Measurements from ENCODE around the gene KDM7A.

DNA sequence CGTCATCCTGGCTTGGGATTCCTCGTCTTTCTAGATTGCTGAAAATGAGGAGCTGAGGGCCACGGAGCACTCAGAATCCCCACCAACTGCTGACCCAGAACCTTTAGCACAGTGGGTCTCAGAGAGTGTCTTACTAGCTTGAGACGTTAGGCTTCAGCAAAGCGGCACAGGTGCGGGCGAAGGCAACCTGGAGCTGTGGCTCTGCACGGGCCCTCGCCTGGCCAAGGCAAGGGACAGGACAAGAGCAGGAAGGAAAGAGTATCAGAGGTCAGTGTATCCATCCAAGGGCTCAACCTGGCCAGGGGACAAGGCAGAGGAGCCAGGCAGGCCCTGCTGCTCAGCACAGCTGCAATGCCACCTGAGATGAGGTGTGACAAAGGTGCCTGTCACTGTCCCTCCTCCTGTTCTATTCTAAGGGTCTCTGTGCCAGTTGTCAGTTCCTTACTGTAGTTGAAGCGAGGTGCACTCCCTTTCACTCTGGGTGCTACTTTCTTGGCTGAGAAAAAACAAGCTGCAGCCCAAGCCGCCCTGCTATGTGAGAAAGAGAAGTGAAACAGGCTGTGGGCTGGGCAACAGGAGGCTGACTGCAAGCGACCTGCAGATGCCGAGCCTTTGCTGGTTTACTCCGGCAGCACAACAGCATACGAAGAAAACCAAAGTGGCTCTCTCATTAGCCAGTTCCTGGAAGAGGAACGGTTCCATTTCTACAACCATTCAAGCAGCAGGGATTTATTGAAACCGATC lies 33.3 kb upstream of the KDM7A start:
- no peak for TF ChIP-seq TAF1 (IDR thresholded peaks at IDR 0.05; ENCODE audit: low read depth, low read length)
- TF ChIP-seq PHF8 (conservative IDR thresholded peaks at IDR 0.05; ENCODE audit: low read depth, low read length) = no peak
- TF ChIP-seq SUZ12 (IDR thresholded peaks at IDR 0.05; ENCODE audit: low read length) = no peak
- no peak for TF ChIP-seq CTCF (IDR thresholded peaks at IDR 0.05; ENCODE audit: control extremely low read depth in 1 of 3, insufficient read depth in 1 of 3, low read depth in 1 of 3, low read length in 3 of 3)
- TF ChIP-seq MAX (IDR thresholded peaks at IDR 0.05) = no peak
- no peak for TF ChIP-seq HDAC2 (IDR thresholded peaks at IDR 0.05; ENCODE audit: borderline replicate concordance in 1 of 2, low read depth in 2 of 2, low read length in 2 of 2)
- TF ChIP-seq EZH2 (IDR thresholded peaks at IDR 0.05; ENCODE audit: low read depth, low read length, severe bottlenecking) = no peak
- no peak for TF ChIP-seq YY1 (IDR thresholded peaks at IDR 0.05; ENCODE audit: low read depth, low read length)
- TF ChIP-seq POLR2AphosphoS5 (IDR thresholded peaks at IDR 0.05; ENCODE audit: low read depth, low read length) = no peak
- no peak for TF ChIP-seq RAD21 (IDR thresholded peaks at IDR 0.05 in 1 of 2, conservative IDR thresholded peaks at IDR 0.05 in 1 of 2; ENCODE audit: low read depth in 2 of 2, low read length in 2 of 2)
- TF ChIP-seq, protein P1, sequence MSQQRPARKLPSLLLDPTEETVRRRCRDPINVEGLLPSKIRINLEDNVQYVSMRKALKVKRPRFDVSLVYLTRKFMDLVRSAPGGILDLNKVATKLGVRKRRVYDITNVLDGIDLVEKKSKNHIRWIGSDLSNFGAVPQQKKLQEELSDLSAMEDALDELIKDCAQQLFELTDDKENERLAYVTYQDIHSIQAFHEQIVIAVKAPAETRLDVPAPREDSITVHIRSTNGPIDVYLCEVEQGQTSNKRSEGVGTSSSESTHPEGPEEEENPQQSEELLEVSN (IDR thresholded peaks at IDR 0.05) = no peak
- no peak for TF ChIP-seq CBX5 (IDR thresholded peaks at IDR 0.05; ENCODE audit: low read depth, low read length)
